ENCODE measurements around the gene PSMB7. TPM values are rescaled to one million over a fixed set of nuclear protein-coding genes. Genes with fewer than 3 reads are reported as not detected.

The PSMB7 gene
- 234 TPM for polyA plus RNA-seq (2013, experiment 1 of 2)
- polyA plus RNA-seq (2013, experiment 2 of 2): 220 TPM

GRCh38 chr9:124415102-124415851 is at the start of gene PSMB7:
Gene PSMB7, minus strand, starts transcription at chr9:124415442. Its CDS starts 17 bp downstream, at chr9:124415425.
- WGBS, 2 experiments (ENCODE audit: insufficient coverage in 2 of 2): 1 to 7% methylated on average over 34 to 35 of the region's 41 CpGs
- peak within 1 kb of the TSS; percentile 92 for H3K27ac ChIP-seq (ENCODE audit: low read depth, low read length, severe bottlenecking)

GRCh38 chr9:124462739-124463138 is 47.5 kb upstream of the PSMB7 start:
- H3K27ac ChIP-seq (ENCODE audit: low read depth, low read length, severe bottlenecking): no peak overlapping the region
- no peaks in the 10 kb centered on the region for H3K36me3 ChIP-seq (ENCODE audit: control insufficient read depth, insufficient read depth, low read length)
- H3K9me3 ChIP-seq (ENCODE audit: control insufficient read depth, low read length): no peaks in the 10 kb centered on the region
- H3K4me1 ChIP-seq (ENCODE audit: control insufficient read depth, insufficient read depth, low read length, poor library complexity, severe bottlenecking): no peaks in the 10 kb centered on the region
- H3K4me3 ChIP-seq (ENCODE audit: extremely low read depth, insufficient read depth, low read length, poor library complexity, severe bottlenecking): no peak overlapping the region
- no CpG with 5 or more reads among the region's 1 CpG for WGBS, 2 experiments (ENCODE audit: insufficient coverage in 2 of 2)

More at GRCh38 chr9:124415102-124415851, at the start of gene PSMB7:
- Histone ChIP-seq H3K9me3 (ENCODE audit: control insufficient read depth, low read length) (no peaks in the 10 kb centered on the region), H3K36me3 (ENCODE audit: control insufficient read depth, insufficient read depth, low read length) (peaks cover 38% of the 10 kb centered on the region), H3K4me1 (ENCODE audit: control insufficient read depth, insufficient read depth, low read length, poor library complexity, severe bottlenecking) (peaks cover 9% of the 10 kb centered on the region), H3K4me3 (ENCODE audit: extremely low read depth, insufficient read depth, low read length, poor library complexity, severe bottlenecking) (peak within 1 kb of the TSS; percentile 88)

GRCh38 chr9:124458441-124458840 is 43.2 kb upstream of the PSMB7 start:
- H3K4me3 ChIP-seq (ENCODE audit: extremely low read depth, insufficient read depth, low read length, poor library complexity, severe bottlenecking): no peak overlapping the region
- H3K4me1 ChIP-seq (ENCODE audit: control insufficient read depth, insufficient read depth, low read length, poor library complexity, severe bottlenecking): no peaks in the 10 kb centered on the region
- no peaks in the 10 kb centered on the region for H3K36me3 ChIP-seq (ENCODE audit: control insufficient read depth, insufficient read depth, low read length)
- 92 to 95% methylated on average over 9 of the region's 9 CpGs for WGBS, 2 experiments (ENCODE audit: insufficient coverage in 2 of 2)
- H3K27ac ChIP-seq (ENCODE audit: low read depth, low read length, severe bottlenecking): no peak overlapping the region
- no peaks in the 10 kb centered on the region for H3K9me3 ChIP-seq (ENCODE audit: control insufficient read depth, low read length)

GRCh38 chr9:124457887-124458431 is 42.7 kb upstream of the PSMB7 start:
- WGBS, 2 experiments (ENCODE audit: insufficient coverage in 2 of 2): 84 to 87% methylated on average over 6 to 8 of the region's 8 CpGs
- H3K27ac ChIP-seq (ENCODE audit: low read depth, low read length, severe bottlenecking): no peak overlapping the region
- no peaks in the 10 kb centered on the region for H3K4me1 ChIP-seq (ENCODE audit: control insufficient read depth, insufficient read depth, low read length, poor library complexity, severe bottlenecking)
- no peak overlapping the region for H3K4me3 ChIP-seq (ENCODE audit: extremely low read depth, insufficient read depth, low read length, poor library complexity, severe bottlenecking)
- H3K9me3 ChIP-seq (ENCODE audit: control insufficient read depth, low read length): no peaks in the 10 kb centered on the region
- no peaks in the 10 kb centered on the region for H3K36me3 ChIP-seq (ENCODE audit: control insufficient read depth, insufficient read depth, low read length)

- Histone ChIP-seq H3K36me3 (ENCODE audit: control insufficient read depth, insufficient read depth, low read length) (no peaks in the 10 kb centered on the region), H3K9me3 (ENCODE audit: control insufficient read depth, low read length) (no peaks in the 10 kb centered on the region), H3K4me1 (ENCODE audit: control insufficient read depth, insufficient read depth, low read length, poor library complexity, severe bottlenecking) (no peaks in the 10 kb centered on the region), H3K27ac (ENCODE audit: low read depth, low read length, severe bottlenecking) (no peak overlapping the region), H3K4me3 (ENCODE audit: extremely low read depth, insufficient read depth, low read length, poor library complexity, severe bottlenecking) (no peak overlapping the region)
- 90 to 91% methylated on average over 11 to 14 of the region's 18 CpGs for WGBS, 2 experiments (ENCODE audit: insufficient coverage in 2 of 2)
Observed at GRCh38 chr9:124457079-124457886, 42.0 kb upstream of the PSMB7 start.

- Histone ChIP-seq H3K36me3 (ENCODE audit: control insufficient read depth, insufficient read depth, low read length) (no peaks in the 10 kb centered on the region), H3K4me1 (ENCODE audit: control insufficient read depth, insufficient read depth, low read length, poor library complexity, severe bottlenecking) (no peaks in the 10 kb centered on the region), H3K4me3 (ENCODE audit: extremely low read depth, insufficient read depth, low read length, poor library complexity, severe bottlenecking) (no peak overlapping the region), H3K9me3 (ENCODE audit: control insufficient read depth, low read length) (no peaks in the 10 kb centered on the region), H3K27ac (ENCODE audit: low read depth, low read length, severe bottlenecking) (no peak overlapping the region)
- WGBS, 2 experiments (ENCODE audit: insufficient coverage in 2 of 2): 73 to 80% methylated on average over 11 to 14 of the region's 15 CpGs
Observed at GRCh38 chr9:124456341-124457078, 41.3 kb upstream of the PSMB7 start.

GRCh38 chr9:124455820-124456219 is 40.6 kb upstream of the PSMB7 start:
- Histone ChIP-seq H3K27ac (ENCODE audit: low read depth, low read length, severe bottlenecking) (no peak overlapping the region), H3K36me3 (ENCODE audit: control insufficient read depth, insufficient read depth, low read length) (no peaks in the 10 kb centered on the region), H3K9me3 (ENCODE audit: control insufficient read depth, low read length) (no peaks in the 10 kb centered on the region), H3K4me1 (ENCODE audit: control insufficient read depth, insufficient read depth, low read length, poor library complexity, severe bottlenecking) (peaks cover 3% of the 10 kb centered on the region), H3K4me3 (ENCODE audit: extremely low read depth, insufficient read depth, low read length, poor library complexity, severe bottlenecking) (no peak overlapping the region)
- 72% methylated on average over 6 of the region's 7 CpGs for WGBS, 2 experiments (ENCODE audit: insufficient coverage in 2 of 2)

GRCh38 chr9:124454791-124455443 is 39.7 kb upstream of the PSMB7 start:
- Histone ChIP-seq H3K36me3 (ENCODE audit: control insufficient read depth, insufficient read depth, low read length) (no peaks in the 10 kb centered on the region), H3K27ac (ENCODE audit: low read depth, low read length, severe bottlenecking) (no peak overlapping the region), H3K9me3 (ENCODE audit: control insufficient read depth, low read length) (no peaks in the 10 kb centered on the region), H3K4me1 (ENCODE audit: control insufficient read depth, insufficient read depth, low read length, poor library complexity, severe bottlenecking) (peaks cover 6% of the 10 kb centered on the region), H3K4me3 (ENCODE audit: extremely low read depth, insufficient read depth, low read length, poor library complexity, severe bottlenecking) (no peak overlapping the region)
- 95 to 96% methylated on average over 10 to 13 of the region's 14 CpGs for WGBS, 2 experiments (ENCODE audit: insufficient coverage in 2 of 2)

- Histone ChIP-seq H3K4me3 (ENCODE audit: extremely low read depth, insufficient read depth, low read length, poor library complexity, severe bottlenecking) (no peak overlapping the region), H3K27ac (ENCODE audit: low read depth, low read length, severe bottlenecking) (no peak overlapping the region), H3K36me3 (ENCODE audit: control insufficient read depth, insufficient read depth, low read length) (no peaks in the 10 kb centered on the region), H3K4me1 (ENCODE audit: control insufficient read depth, insufficient read depth, low read length, poor library complexity, severe bottlenecking) (peaks cover 6% of the 10 kb centered on the region), H3K9me3 (ENCODE audit: control insufficient read depth, low read length) (no peaks in the 10 kb centered on the region)
- WGBS, 2 experiments (ENCODE audit: insufficient coverage in 2 of 2): 90% methylated on average over 8 to 9 of the region's 9 CpGs
Observed at GRCh38 chr9:124454296-124454695, 39.1 kb upstream of the PSMB7 start.
